Activated T-helper 2 cell treated with anti-CD3 and anti-CD28 coated beads, Interferon-gamma antibody, Interleukin-2, Interleukin-4, amounts not matched to agents 10 μg/mL and 5 μg/mL and 100 μg/mL, durations not matched to agents 14 hours and 24 hours and 36 hours (primary cell): ENCODE data around the gene SGPP2. TPM values are rescaled to one million over a fixed set of nuclear protein-coding genes. Genes with fewer than 3 reads are reported as not detected.
"Not testable (repeated sequence)": the region's sequence is repeated elsewhere in the genome, so short reads cannot be mapped to it uniquely, and the experiment has no call there.

Source experiments
- DNase-seq: peaks from one replicate; pipeline ENCODE4 v3.0.0; 2021; ENCODE audit warnings: low spot score
- H3K27ac Mint-ChIP-seq: one replicate; pipeline ENCODE4 v1.8.0; 2021; ENCODE audit warnings: mixed read lengths
- H3K27me3 Mint-ChIP-seq: one replicate; pipeline ENCODE4 v1.8.0; 2021; ENCODE audit warnings: low read depth, mixed read lengths
- H3K36me3 Mint-ChIP-seq: one replicate; pipeline ENCODE4 v1.8.0; 2021; ENCODE audit warnings: low read depth, mixed read lengths
- H3K4me1 Mint-ChIP-seq: one replicate; pipeline ENCODE4 v1.8.0; 2021; ENCODE audit warnings: low read depth, mixed read lengths
- H3K4me3 Mint-ChIP-seq: one replicate; pipeline ENCODE4 v1.8.0; 2021; ENCODE audit warnings: low read depth, mild to moderate bottlenecking, moderate library complexity, mixed read lengths
- H3K9me3 Mint-ChIP-seq: one replicate; pipeline ENCODE4 v1.8.0; 2021; ENCODE audit warnings: mixed read lengths
- intact Hi-C: fragments of 100-400 bp; cut with micrococcal nuclease; formaldehyde crosslinking; loops from one replicate; pipeline ENCODE4 v1.15.1; 2023
- total RNA-seq: library from RNA; stranded (reverse); gene quantifications from 2 replicates; pipeline ENCODE4 v1.2.3, GENCODE V29; 2022

Gene SGPP2
- total RNA-seq, 1 donor from 2014 or later, result 11.4 TPM

DNA sequence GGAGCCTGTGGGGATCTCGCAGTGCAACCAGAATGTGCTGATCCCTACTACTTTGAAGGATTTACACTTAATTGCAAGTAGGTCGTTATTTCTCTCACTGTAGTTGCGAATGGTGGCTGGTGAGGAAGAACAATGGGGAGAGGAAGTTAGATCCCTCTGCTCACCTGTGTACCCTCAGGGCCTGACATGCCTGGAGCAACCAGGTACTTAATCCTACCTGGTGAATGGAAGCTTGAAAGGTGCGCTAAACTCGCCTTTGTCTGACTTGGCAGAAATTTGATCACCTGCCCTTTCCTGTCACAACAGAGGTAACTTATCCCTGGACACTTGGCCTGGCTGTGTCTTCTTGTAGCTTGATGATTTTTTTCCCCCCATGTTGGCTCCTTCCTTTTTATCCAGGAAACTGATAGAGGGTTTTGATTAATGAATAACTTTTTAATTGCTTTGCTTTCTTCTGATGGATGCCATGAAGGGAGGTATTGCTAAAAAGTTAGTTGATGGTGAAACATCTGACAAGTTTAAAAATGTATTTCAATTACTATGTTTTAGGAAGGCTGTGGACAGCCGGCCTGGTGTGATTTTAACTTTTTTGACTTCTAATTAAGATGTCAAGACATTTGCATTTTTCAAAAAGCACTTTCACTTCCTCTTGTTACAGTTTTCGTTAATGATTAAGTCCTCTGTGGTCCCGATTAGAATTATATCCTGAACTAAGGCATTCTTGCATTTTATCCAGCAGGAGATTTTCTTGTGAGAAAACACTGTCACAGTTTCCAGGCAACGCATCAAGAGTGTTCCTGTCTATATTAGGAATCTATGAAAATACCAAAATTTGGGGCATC is 9.2 kb downstream of the SGPP2 start:
- no peak for DNase-seq
- intact Hi-C loops, result no loop called here
- no peak overlapping the region for H3K4me3 Mint-ChIP-seq
- peaks cover 8% of the 10 kb centered on the region for H3K4me1 Mint-ChIP-seq
- peaks cover 7% of the 10 kb centered on the region for H3K9me3 Mint-ChIP-seq
- no peak overlapping the region for H3K27ac Mint-ChIP-seq
- H3K27me3 Mint-ChIP-seq, result no peaks in the 10 kb centered on the region
- peaks cover 11% of the 10 kb centered on the region for H3K36me3 Mint-ChIP-seq

DNA sequence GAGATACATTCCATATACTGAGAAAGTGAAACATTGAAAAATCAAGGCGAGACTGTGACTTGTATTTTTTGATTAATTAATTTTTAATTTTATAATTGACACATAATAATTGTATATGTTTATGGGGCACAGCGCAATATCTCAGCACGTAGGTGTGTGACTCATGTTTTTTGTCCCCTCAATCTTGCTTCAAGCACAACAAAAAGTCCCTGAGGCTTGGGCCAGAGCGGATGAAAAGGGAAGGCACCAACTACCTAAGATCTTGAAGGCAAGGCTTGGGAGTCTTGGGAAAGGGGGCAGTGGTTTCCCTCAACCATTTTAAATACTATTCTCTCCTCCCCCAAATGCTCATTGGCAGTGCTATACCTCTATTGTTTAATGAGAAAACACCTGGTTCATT is 9.9 kb downstream of the SGPP2 start:
- Mint-ChIP-seq H3K27ac (no peak overlapping the region), H3K9me3 (peaks cover 7% of the 10 kb centered on the region), H3K4me3 (no peak overlapping the region), H3K4me1 (peaks cover 8% of the 10 kb centered on the region), H3K27me3 (no peaks in the 10 kb centered on the region), H3K36me3 (peaks cover 9% of the 10 kb centered on the region)
- intact Hi-C loops, result no loop called here
- no peak for DNase-seq

DNA sequence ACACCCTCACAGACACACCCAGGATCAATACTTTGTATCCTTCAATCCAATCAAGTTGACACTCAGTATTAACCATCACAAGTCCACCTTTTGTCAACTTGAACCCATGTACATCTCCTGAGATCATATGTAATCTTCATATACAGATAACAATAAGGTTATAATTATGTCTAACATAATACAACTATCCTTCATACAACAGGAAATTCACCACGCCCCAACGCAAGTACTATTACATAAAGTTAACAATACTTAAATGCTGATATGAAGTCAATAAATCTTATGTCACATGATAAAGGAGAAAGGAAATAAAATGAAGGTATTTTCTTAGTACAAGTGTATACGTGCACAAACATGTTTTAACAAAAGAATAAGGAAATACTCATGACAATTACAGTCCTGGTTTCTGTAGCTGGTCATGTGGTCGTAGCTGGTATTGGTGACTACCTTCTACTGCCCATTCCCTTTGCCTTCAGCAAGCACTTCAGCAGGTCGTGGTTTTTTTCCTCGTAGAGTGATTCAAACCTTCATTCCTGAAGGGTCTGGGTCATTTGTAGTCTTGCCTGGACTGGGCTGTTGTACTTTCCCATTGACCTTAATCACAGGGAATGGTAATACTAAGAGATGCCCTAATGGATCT is 11.2 kb downstream of the SGPP2 start:
- H3K4me3 Mint-ChIP-seq, intact Hi-C loops, H3K27me3 Mint-ChIP-seq, H3K9me3 Mint-ChIP-seq, H3K4me1 Mint-ChIP-seq, H3K36me3 Mint-ChIP-seq, DNase-seq, H3K27ac Mint-ChIP-seq: not testable (repeated sequence)

DNA sequence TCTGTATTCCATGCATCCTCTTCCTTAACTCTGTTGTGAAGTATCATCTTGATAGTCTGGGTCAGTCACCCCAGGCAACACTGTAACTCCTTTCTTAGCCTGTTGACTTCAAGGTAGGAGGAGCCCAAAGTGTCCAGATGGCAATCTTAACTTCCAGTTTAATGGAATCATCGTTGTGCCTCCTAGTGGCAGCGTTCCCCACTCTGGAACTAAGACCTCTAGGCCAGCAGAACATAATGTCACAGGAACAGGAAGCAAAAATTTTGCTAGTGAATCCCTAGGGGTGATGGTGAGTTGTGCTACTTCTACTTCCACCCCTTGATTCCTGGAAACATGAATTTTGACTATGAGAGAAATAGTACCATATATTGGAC is 11.7 kb downstream of the SGPP2 start:
- Mint-ChIP-seq H3K36me3 (no peaks in the 10 kb centered on the region), H3K4me1 (peaks cover 3% of the 10 kb centered on the region), H3K4me3 (no peak overlapping the region), H3K9me3 (no peaks in the 10 kb centered on the region), H3K27ac (no peak overlapping the region), H3K27me3 (no peaks in the 10 kb centered on the region)
- intact Hi-C loops, result no loop called here
- no peak for DNase-seq

DNA sequence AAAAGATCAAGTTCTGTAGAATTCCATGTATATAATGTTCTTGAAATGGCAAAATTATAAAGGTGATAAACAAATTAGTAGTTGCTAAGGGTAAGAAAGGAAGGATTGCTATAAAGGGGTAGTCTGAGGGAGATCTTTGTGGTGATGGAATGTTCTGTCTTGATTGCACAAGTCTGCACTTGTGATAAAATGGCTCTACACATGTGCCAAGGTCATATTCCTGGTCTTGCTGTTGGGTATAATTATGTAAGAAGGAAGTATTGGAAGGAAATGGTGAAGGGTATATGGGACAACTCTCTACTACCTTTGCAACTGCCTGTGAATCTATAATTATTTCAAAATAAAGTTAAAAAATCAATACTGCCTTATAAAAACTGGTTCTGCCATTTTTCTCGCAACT is 15.3 kb downstream of the SGPP2 start:
- H3K4me1 Mint-ChIP-seq, result peaks cover 2% of the 10 kb centered on the region

DNA sequence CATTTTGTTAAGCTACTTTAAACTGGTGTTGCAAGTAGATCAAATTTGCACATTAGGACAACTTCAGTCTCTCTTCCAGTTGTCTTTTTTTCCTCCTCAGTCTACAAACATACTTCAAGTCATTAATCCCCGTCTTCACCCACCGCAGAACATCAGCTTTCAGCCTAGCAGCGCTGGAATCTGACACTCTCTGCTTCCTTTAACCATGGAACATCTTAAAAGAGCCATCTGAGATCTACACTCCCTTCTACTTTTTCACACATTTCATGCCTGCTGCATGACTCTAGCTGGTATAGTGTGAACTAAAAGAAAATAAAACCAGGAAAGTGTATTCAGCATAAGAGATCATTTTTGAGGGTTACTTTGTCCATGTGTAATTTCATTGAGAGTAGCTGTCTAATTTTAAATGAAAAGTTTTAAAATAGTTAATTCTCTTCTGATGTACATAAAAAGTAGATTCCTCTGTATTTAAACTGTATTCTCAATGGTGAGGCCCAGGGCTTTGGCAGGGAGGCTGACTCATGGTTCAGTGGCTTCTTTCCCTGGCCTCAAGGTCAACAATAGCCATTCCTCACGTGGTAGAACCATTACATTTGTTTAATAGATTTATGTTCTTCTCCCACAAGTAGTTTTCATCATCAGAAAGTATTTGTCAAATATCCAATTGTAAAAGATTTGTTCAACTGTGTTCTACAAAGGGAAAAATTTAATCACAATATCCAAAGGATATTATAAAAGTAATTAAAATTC is 16.5 kb downstream of the SGPP2 start:
- no peaks in the 10 kb centered on the region for H3K27me3 Mint-ChIP-seq
- H3K9me3 Mint-ChIP-seq, result no peaks in the 10 kb centered on the region
- H3K4me1 Mint-ChIP-seq, result peaks cover 2% of the 10 kb centered on the region
- no peak overlapping the region for H3K27ac Mint-ChIP-seq
- DNase-seq, result no peak
- H3K4me3 Mint-ChIP-seq, result no peak overlapping the region
- intact Hi-C loops, result no loop called here
- no peaks in the 10 kb centered on the region for H3K36me3 Mint-ChIP-seq

More for the DNA sequence above, 15.3 kb downstream of the SGPP2 start:
- intact Hi-C loops, result no loop called here
- no peak overlapping the region for H3K27ac Mint-ChIP-seq
- DNase-seq, result no peak
- H3K9me3 Mint-ChIP-seq, result no peaks in the 10 kb centered on the region
- H3K27me3 Mint-ChIP-seq, result no peaks in the 10 kb centered on the region
- no peak overlapping the region for H3K4me3 Mint-ChIP-seq
- H3K36me3 Mint-ChIP-seq, result no peaks in the 10 kb centered on the region

DNA sequence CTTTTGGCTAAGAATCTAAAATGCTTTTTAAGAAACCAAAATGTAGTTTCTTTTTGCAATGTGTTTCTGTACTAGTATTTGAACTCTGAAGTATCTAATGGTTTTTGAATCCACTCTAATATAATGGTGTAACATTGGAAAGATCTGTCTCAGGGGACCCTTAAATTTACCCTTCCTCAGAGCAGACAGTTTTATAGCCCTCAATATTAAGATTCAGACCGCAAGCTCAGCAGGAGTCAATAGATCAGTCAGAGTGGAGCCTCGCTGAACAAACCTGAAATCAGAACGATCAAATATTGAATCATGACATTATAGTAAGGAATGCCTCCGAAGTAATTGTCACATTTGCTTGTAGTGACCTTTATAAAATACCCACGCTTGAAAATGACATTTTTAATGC is 18.3 kb downstream of the SGPP2 start:
- H3K4me3 Mint-ChIP-seq, result no peak overlapping the region
- H3K36me3 Mint-ChIP-seq, result no peaks in the 10 kb centered on the region
- intact Hi-C loops, result no loop called here
- DNase-seq, result no peak
- no peaks in the 10 kb centered on the region for H3K27me3 Mint-ChIP-seq
- peaks cover 2% of the 10 kb centered on the region for H3K4me1 Mint-ChIP-seq
- H3K27ac Mint-ChIP-seq, result no peak overlapping the region
- no peaks in the 10 kb centered on the region for H3K9me3 Mint-ChIP-seq

DNA sequence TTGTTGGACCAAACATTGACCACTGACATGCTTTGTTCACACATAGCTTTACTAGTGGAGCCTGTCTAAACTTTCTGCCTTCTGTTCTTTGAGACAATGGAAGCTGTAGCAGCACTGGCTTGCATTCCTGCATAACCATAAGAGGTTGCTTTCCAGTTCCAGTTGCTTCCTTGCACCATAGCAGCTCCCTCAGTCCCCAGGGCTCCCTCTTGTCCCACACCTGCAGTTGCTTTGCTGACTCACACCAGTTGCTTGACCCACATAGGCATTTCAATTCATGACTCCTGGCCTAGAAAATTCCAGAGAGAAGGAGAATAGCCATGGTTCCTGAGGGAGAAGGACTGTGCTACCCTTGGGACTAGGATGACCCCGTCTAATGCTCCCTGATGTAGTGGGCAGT is 20.9 kb downstream of the SGPP2 start:
- H3K9me3 Mint-ChIP-seq, result no peaks in the 10 kb centered on the region
- H3K36me3 Mint-ChIP-seq, result no peaks in the 10 kb centered on the region
- no peak overlapping the region for H3K27ac Mint-ChIP-seq
- intact Hi-C loops, result no loop called here
- no peak for DNase-seq
- H3K27me3 Mint-ChIP-seq, result no peaks in the 10 kb centered on the region
- H3K4me3 Mint-ChIP-seq, result no peak overlapping the region
- H3K4me1 Mint-ChIP-seq, result peaks cover 7% of the 10 kb centered on the region

DNA sequence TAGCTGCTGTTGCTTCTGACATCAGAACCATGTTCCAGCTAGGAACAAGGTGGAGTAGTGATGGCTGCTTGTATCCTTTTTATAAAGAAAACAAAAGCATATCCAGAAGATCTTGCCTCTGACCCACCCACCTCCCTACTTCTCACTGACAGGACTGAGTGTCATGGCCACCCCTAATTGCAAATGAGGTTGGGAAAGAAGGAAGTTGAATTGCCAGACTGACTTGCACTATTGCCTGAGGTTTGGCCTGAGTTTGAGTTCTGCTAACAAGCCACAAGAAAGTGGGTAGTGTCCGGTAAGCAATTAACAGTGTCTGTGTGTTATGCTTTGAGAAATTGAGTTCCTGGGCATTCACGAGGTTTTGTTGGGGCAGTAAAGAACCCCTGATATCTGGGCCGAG is 22.8 kb downstream of the SGPP2 start:
- DNase-seq, result no peak
- no peaks in the 10 kb centered on the region for H3K27me3 Mint-ChIP-seq
- peaks cover 12% of the 10 kb centered on the region for H3K4me1 Mint-ChIP-seq
- no peak overlapping the region for H3K4me3 Mint-ChIP-seq
- no peak overlapping the region for H3K27ac Mint-ChIP-seq
- H3K9me3 Mint-ChIP-seq, result no peaks in the 10 kb centered on the region
- no peaks in the 10 kb centered on the region for H3K36me3 Mint-ChIP-seq
- intact Hi-C loops, result no loop called here

DNA sequence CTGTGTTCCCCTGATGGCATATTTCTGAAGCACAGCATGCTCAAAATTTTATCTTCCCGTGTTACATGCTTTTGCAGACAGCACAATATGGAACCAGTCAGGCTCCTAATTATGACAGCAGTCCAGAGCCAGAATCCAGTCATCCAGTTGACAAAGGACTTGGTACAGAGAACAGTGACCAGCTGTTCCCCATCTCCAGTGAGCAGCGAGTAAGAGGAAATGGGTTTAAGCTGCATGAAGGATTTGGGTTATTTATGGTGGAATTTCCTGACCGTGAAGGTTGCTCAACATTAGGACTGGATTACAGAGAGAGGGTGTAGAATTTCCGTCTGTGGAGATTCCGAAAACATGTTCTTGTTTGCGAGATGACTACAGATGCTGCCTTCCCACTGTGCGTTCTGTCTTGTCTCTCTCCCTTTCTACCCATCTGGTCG is 24.4 kb downstream of the SGPP2 start:
- H3K4me3 Mint-ChIP-seq, result no peak overlapping the region

DNA sequence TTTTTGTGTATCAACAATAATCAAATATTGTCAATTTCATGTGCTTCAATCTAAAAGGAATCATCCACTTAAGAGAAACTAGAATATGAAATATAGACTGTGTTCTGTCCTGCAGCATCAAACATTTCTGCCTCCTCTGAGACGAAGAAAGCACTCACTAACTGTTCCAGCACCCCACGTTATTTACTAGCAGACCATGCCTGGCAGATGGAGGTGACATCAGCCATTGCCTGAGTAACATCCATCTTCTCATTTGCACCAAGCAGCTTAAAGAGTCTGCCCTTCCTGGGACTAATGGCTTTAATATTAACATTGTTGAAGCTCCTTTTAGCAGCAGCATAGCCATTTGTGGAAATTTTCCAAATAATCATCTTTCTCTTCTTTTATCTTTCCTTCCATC is 25.7 kb downstream of the SGPP2 start:
- H3K36me3 Mint-ChIP-seq, result no peaks in the 10 kb centered on the region

More for the DNA sequence above, 24.4 kb downstream of the SGPP2 start:
- H3K4me1 Mint-ChIP-seq, result peaks cover 10% of the 10 kb centered on the region
- no peak overlapping the region for H3K27ac Mint-ChIP-seq
- H3K27me3 Mint-ChIP-seq, result no peaks in the 10 kb centered on the region
- DNase-seq, result no peak
- no peaks in the 10 kb centered on the region for H3K9me3 Mint-ChIP-seq
- intact Hi-C loops, result no loop called here
- H3K36me3 Mint-ChIP-seq, result no peaks in the 10 kb centered on the region

DNA sequence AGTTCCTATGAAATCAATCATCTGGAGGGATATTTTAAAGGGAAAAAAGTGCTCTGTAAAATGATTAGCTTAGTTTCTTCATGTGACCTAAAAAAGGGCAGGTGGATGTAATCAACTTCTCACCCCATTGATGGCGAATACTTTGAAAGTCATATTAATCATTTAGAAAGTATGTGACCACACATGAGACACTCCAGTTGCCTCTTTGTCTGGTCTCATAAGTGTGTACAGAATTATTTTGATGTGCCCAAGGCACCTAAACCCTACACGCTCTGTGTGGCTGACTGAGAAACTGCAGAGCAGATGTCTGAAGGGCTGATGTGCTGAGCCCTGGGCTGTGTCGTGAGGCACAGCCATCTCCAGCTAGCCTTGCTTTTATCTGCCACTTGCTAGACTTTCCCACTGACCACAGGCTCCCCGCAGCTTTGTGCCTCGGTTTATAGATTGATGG is 26.9 kb downstream of the SGPP2 start:
- no peak for DNase-seq
- H3K36me3 Mint-ChIP-seq, result no peaks in the 10 kb centered on the region
- no peaks in the 10 kb centered on the region for H3K27me3 Mint-ChIP-seq
- peaks cover 12% of the 10 kb centered on the region for H3K4me1 Mint-ChIP-seq
- no peaks in the 10 kb centered on the region for H3K9me3 Mint-ChIP-seq
- no peak overlapping the region for H3K27ac Mint-ChIP-seq
- H3K4me3 Mint-ChIP-seq, result no peak overlapping the region
- intact Hi-C loops, result no loop called here

More for the DNA sequence above, 25.7 kb downstream of the SGPP2 start:
- Mint-ChIP-seq H3K9me3 (no peaks in the 10 kb centered on the region), H3K4me1 (peaks cover 12% of the 10 kb centered on the region), H3K4me3 (no peak overlapping the region), H3K27ac (no peak overlapping the region), H3K27me3 (no peaks in the 10 kb centered on the region)
- DNase-seq, result no peak
- intact Hi-C loops, result no loop called here
